K562 (cell line): Measurements from ENCODE around the gene DGCR8. TPM values are rescaled to one million over a fixed set of nuclear protein-coding genes. Genes with fewer than 3 reads are reported as not detected.

Source experiments
- CHD1 ChIP-seq: fragments of 200-600 bp; sonication (generic); IDR thresholded peaks from one replicate; pipeline ENCODE4 v1.6.1; 2012; ENCODE audit warnings: mild to moderate bottlenecking, moderate library complexity, low read length, inconsistent platforms
- DDX20 ChIP-seq: fragments of 450-650 bp; IDR thresholded peaks from 2 replicates; pipeline ENCODE4 v1.6.1; 2016; ENCODE audit warnings: missing genetic modification characterization, low read depth, mild to moderate bottlenecking, missing compliant biosample characterization, moderate library complexity
- DIDO1 ChIP-seq: fragments of 450-650 bp; IDR thresholded peaks from 2 replicates; pipeline ENCODE4 v1.6.1; 2016; ENCODE audit warnings: low read depth, missing biosample characterization, missing genetic modification characterization
- EGR1 ChIP-seq: fragments of 450-650 bp; conservative IDR thresholded peaks from 2 replicates; pipeline ENCODE4 v1.6.1; 2017; ENCODE audit warnings: mild to moderate bottlenecking
- GABPA ChIP-seq: fragments of 200-800 bp; sonication (Bioruptor generic); conservative IDR thresholded peaks from 2 replicates; pipeline ENCODE4 v1.6.1; 2016; ENCODE audit warnings: low read depth, missing genetic modification characterization, missing compliant biosample characterization
- HES1 ChIP-seq: fragments of 450-650 bp; IDR thresholded peaks from 2 replicates; pipeline ENCODE4 v1.6.1; 2016; ENCODE audit warnings: low read depth, mild to moderate bottlenecking, moderate library complexity
- HNRNPLL ChIP-seq: fragments of 200-400 bp; formaldehyde crosslinking; IDR thresholded peaks from 2 replicates; pipeline ENCODE4 v1.6.1; 2017; ENCODE audit warnings: low read length, low read depth, mild to moderate bottlenecking; ENCODE audit not compliant: poor library complexity, severe bottlenecking
- ID3 ChIP-seq, 2 experiments: fragments of 250-450 bp in 1 of 2; fragments of 450-650 bp in 1 of 2; sonication (Bioruptor Pico) in 1 of 2; IDR thresholded peaks; 2 replicates each; pipeline versions ENCODE4 v1.6.1 to v1.8.0; 2016 to 2021; ENCODE audit warnings: mild to moderate bottlenecking in 2 of 2, moderate library complexity in 2 of 2, missing compliant biosample characterization in 1 of 2, missing genetic modification characterization in 1 of 2
- MXI1 ChIP-seq: IDR thresholded peaks from 2 replicates; pipeline ENCODE4 v1.6.1; 2011; ENCODE audit warnings: low read depth, mild to moderate bottlenecking, improper control_type of control experiment, low read length
- NR3C1 ChIP-seq: sonication (generic); formaldehyde crosslinking; IDR thresholded peaks from 2 replicates; pipeline ENCODE4 v1.8.1; 2022; ENCODE audit warnings: missing genetic modification reagents
- RUNX1 ChIP-seq: sonication (generic); IDR thresholded peaks from 2 replicates; pipeline ENCODE4 v1.6.1; 2016; ENCODE audit warnings: antibody characterized with exemption, low read depth
- SLC30A9 ChIP-seq: fragments of 250-450 bp; sonication (Bioruptor Pico); IDR thresholded peaks from 2 replicates; pipeline ENCODE4 v1.8.0; 2022; ENCODE audit warnings: mild to moderate bottlenecking, moderate library complexity
- SNAPC5 ChIP-seq: fragments of 250-450 bp; sonication (Bioruptor Pico); IDR thresholded peaks from 2 replicates; pipeline ENCODE4 v1.8.0; 2021; ENCODE audit warnings: moderate library complexity, mild to moderate bottlenecking, inconsistent platforms
- SRSF7 ChIP-seq: fragments of 200-400 bp; formaldehyde crosslinking; optimal IDR thresholded peaks from 2 replicates; pipeline ENCODE3; 2017; ENCODE audit warnings: mild to moderate bottlenecking, low read depth, low read length
- TEAD4 ChIP-seq, 2 experiments: sonication (generic) in 1 of 2; formaldehyde crosslinking in 1 of 2; IDR thresholded peaks; 2 replicates each; pipeline versions ENCODE4 v1.6.1 to v1.8.0; 2012 to 2022; ENCODE audit warnings: borderline replicate concordance in 1 of 2, inconsistent platforms in 1 of 2, low read length in 1 of 2, mild to moderate bottlenecking in 1 of 2, missing genetic modification reagents in 1 of 2
- UBTF ChIP-seq, 2 experiments: IDR thresholded peaks; 2 replicates each; pipeline ENCODE4 v1.6.1; 2012; ENCODE audit warnings: improper control_type of control experiment in 2 of 2, low read depth in 2 of 2, low read length in 2 of 2, borderline replicate concordance in 1 of 2
- ZBTB8A ChIP-seq: fragments of 450-650 bp; IDR thresholded peaks from 2 replicates; pipeline ENCODE4 v1.6.1; 2018; ENCODE audit warnings: mild to moderate bottlenecking, moderate library complexity; ENCODE audit not compliant: partially characterized antibody
- ZBTB9 ChIP-seq: fragments of 450-650 bp; formaldehyde crosslinking; IDR thresholded peaks from 2 replicates; pipeline ENCODE4 v1.4.0; 2020; ENCODE audit warnings: mild to moderate bottlenecking, moderate library complexity
- ZNF436 ChIP-seq: fragments of 250-450, 450-650 bp; sonication (Bioruptor Pico); formaldehyde crosslinking; IDR thresholded peaks from 2 replicates; pipeline ENCODE4 v1.7.0; 2020; ENCODE audit warnings: mild to moderate bottlenecking
- ZNF699 ChIP-seq: fragments of 250-450 bp; sonication (Bioruptor Pico); IDR thresholded peaks from 2 replicates; pipeline ENCODE4 v1.8.0; 2021; ENCODE audit warnings: mild to moderate bottlenecking, moderate library complexity; ENCODE audit not compliant: insufficient replicate concordance
- polyA plus RNA-seq, 8 experiments: library from polyadenylated mRNA; depleted of rRNA in 4 of 8; stranded (reverse) in 5 of 8; unstranded in 3 of 8; fragments of >200 nt; fragmentation: Nextera tagmentation in 2 of 8; fragmentation: Illumina TruSeq in 1 of 8; extraction: Ambion mirVana in 2 of 8; extraction: Trizol in 1 of 8; gene quantifications; 2 replicates each; pipeline versions ENCODE4 v1.2.1 to v1.2.3, GENCODE V29; 2011 to 2014; ENCODE audit warnings: inconsistent platforms in 1 of 8, missing spikeins in 1 of 8
- total RNA-seq, 7 experiments: library from RNA; depleted of rRNA in 6 of 7; stranded (reverse); fragments of >200 nt in 6 of 7; fragmentation: Illumina TruSeq in 2 of 7; extraction: Trizol in 2 of 7; gene quantifications; 2 replicates each; pipeline versions ENCODE4 v1.2.1 to v1.2.3, GENCODE V29; 2011 to 2021; ENCODE audit warnings: low replicate concordance in 1 of 7

The DGCR8 gene
- total and polyA plus RNA-seq, 9 of the 15 experiments (the other 6 are each of a cell fraction or from before 2014, with no cell fraction given) = 5.9 to 144 (median 80.1) TPM

GRCh38 chr22:20131859-20132685, 52.0 kb downstream of the DGCR8 start (continued):
- no peak for TF ChIP-seq ID3 (CRISPR knock-in tag; IDR thresholded peaks at IDR 0.05)
- TF ChIP-seq ID3 (tag; IDR thresholded peaks at IDR 0.05) = peak; percentile 81; the same call in 1 of the 2 replicates
- TF ChIP-seq SNAPC5 = no peak
- TF ChIP-seq DIDO1 = no peak
- TF ChIP-seq ZNF436 (CRISPR knock-in tag) = no peak
- TF ChIP-seq UBTF (IDR thresholded peaks at IDR 0.05; ENCODE audit: borderline replicate concordance in 1 of 2, low read depth in 2 of 2, low read length in 2 of 2) = no peak
- TF ChIP-seq NR3C1 = no peak
- TF ChIP-seq HES1 = no peak; the same call in 1 of the 2 replicates
- TF ChIP-seq TEAD4 (IDR thresholded peaks at IDR 0.05; ENCODE audit: low read length) = no peak
- no peak for TF ChIP-seq TEAD4 (CRISPR knock-in tag; IDR thresholded peaks at IDR 0.05; ENCODE audit: borderline replicate concordance)
- TF ChIP-seq ZBTB8A = no peak
- TF ChIP-seq DDX20 = no peak
- TF ChIP-seq ZBTB9 (CRISPR knock-in tag) = 0 out of 2 replicates have a peak, but pooled peaks have one; percentile 39
- no peak for TF ChIP-seq SRSF7
- TF ChIP-seq SLC30A9 (CRISPR knock-in tag) = no peak
- TF ChIP-seq GABPA (tag) = no peak
- no peak for TF ChIP-seq HNRNPLL
- no peak for TF ChIP-seq MXI1
- no peak for TF ChIP-seq ZNF699 (CRISPR knock-in tag)
- 0 out of 2 replicates have a peak, but pooled peaks have one; percentile 16 for TF ChIP-seq EGR1
- 0 out of 2 replicates have a peak, but pooled peaks have one; percentile 23 for TF ChIP-seq RUNX1
- peak; percentile 57 for TF ChIP-seq CHD1
